Measurements from ENCODE around the gene ZFAND3.

DNA sequence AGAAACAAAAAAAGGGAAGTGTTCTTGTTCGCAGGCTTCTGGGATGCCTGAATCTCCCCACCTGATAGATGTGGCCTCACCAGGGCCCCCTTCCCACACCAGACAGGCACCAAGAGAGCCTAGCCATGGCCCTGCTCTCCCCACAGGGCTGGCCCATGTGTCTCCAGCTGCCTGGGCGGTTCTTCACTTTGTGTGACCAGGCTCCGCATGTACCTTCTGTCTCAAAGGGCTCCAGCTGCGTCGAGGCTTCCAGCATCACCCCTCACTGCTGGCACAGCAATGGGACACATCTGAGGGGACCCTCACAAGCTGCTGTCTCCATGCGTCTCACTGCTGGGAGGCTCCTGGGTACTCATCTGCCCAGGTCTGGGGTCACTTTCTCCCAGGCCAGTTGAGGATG lies 362.9 kb downstream of the ZFAND3 start:
- TF ChIP-seq, protein P1, sequence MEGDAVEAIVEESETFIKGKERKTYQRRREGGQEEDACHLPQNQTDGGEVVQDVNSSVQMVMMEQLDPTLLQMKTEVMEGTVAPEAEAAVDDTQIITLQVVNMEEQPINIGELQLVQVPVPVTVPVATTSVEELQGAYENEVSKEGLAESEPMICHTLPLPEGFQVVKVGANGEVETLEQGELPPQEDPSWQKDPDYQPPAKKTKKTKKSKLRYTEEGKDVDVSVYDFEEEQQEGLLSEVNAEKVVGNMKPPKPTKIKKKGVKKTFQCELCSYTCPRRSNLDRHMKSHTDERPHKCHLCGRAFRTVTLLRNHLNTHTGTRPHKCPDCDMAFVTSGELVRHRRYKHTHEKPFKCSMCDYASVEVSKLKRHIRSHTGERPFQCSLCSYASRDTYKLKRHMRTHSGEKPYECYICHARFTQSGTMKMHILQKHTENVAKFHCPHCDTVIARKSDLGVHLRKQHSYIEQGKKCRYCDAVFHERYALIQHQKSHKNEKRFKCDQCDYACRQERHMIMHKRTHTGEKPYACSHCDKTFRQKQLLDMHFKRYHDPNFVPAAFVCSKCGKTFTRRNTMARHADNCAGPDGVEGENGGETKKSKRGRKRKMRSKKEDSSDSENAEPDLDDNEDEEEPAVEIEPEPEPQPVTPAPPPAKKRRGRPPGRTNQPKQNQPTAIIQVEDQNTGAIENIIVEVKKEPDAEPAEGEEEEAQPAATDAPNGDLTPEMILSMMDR (conservative IDR thresholded peaks at IDR 0.05; ENCODE audit: low read length): no peak
- no peak for TF ChIP-seq EZH2phosphoT487 (IDR thresholded peaks at IDR 0.05; ENCODE audit: borderline replicate concordance, low read depth, low read length)

Measured in OCI-LY7 (cell line).